Activated T-helper 1 cell treated with Interleukin-2 at 50 U/mL for 16 hours (primary cell): ENCODE results near the gene NOXA1.
"Not testable (repeated sequence)": the region's sequence is repeated elsewhere in the genome, so short reads cannot be mapped to it uniquely, and the experiment has no call there.

Experiments
- DNase-seq: peaks from one replicate; pipeline ENCODE4 v3.0.0-alpha.2; 2020; ENCODE audit warnings: low read depth

NOXA1 gene, protein sequence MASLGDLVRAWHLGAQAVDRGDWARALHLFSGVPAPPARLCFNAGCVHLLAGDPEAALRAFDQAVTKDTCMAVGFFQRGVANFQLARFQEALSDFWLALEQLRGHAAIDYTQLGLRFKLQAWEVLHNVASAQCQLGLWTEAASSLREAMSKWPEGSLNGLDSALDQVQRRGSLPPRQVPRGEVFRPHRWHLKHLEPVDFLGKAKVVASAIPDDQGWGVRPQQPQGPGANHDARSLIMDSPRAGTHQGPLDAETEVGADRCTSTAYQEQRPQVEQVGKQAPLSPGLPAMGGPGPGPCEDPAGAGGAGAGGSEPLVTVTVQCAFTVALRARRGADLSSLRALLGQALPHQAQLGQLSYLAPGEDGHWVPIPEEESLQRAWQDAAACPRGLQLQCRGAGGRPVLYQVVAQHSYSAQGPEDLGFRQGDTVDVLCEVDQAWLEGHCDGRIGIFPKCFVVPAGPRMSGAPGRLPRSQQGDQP

DNA sequence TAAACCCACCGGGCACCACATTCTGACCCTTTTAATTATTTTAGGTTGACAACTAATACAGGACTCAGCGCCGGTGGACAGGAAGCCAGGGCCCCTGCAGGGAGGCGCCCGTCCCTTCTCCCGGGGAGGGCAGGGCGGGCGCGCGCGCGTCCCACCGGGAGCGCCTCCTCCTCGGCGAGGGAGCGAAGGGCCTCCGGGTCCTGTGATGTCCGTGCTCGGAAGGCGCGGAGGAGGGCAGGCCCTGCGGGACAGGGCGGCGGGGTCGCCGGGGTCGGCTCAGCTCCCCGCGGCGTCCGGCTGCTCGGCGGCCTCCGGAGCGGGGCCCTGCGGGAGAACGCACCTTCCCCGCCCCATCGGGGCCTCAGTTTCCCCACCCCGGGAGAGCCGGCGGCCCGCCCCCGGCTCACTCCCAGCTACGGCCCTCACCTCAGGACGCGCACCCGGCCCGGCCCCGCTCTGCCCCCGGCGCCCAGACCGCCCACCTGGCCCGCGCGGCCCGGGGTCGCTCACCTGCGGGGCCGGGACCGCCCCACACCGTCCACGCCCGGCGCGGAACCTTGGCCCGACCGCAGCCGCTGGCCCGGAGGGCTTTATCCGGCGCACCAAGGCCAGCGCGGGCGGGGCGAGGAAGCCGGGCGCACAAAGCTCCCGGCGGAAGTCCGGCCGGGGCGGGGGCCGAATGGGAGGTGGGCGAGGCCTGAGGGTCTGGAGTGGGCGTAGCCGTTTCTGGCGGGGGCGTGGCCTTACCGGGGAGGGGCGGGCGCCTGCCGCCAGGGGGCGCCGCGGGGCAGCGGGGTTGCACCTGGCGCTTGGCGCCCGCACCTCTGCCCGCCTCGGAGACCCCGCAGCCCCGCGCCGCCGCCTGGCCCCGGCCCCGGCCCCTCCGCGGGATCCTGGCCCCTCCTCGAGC, at the start of gene NOXA1, which contains the start of gene EXD3:
Gene NOXA1 (plus strand): TSS at position 790 of the 910 bp plus-strand sequence. CDS start 137 bp downstream, outside the sequence.
Gene EXD3 (minus strand): TSS at position 559 of the 910 bp plus-strand sequence. CDS start 27,805 bp downstream, outside the sequence.
- DNase-seq, result peak; percentile 94

DNA sequence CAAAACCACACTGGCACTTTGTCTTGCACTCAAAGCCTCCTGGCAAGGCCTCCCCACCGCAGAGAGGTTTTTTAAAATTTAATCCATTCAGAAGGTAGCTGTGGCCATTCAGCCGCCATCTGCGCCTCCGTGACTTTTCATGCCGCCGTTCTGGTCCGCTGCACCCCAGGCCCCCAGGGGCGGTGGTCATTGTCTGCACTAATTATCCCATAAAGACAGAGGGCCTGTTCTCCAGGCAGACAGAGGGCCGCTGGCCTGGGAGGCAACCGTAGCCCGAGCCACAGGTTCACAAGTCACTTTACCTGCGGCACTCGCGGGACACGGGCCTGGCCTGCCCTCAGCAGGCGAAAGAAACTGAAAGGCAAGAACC, 49.6 kb upstream of the NOXA1 start:
- no peak for DNase-seq

DNA sequence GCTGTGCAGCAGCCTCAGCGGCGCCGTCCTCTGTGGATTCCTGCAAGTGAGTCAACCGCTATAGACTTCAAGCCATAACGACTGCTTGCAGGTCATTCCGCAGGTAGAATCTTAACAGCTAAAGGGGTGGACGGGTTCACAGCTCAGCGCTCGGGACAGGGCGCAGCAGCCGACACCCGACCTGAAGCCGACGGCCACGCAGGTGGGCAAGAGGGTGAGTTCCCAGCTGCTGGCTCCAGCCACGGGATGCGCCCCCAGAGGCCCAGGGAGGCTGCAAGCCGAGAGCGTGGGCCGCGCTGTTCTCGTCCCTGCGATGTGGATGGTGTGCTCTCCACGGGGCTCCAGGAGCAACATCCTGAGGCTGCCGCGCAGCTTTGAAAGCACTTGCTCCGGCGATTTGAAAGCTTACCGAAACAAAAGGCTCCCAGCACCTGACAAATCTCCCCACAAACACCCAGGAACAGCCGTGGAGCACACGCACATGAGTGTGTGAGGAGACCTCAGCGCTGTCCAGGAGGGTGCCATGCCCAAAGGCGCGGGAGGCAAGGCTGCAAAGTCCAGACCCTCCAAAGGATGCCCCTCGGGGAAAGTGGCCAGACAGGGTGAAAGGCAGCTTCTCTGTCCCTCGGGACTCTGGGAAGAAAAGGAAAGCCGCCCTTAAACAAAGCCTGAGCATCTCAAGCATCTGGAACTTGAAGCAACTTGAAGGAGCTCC, 48.9 kb upstream of the NOXA1 start:
- no peak for DNase-seq

DNA sequence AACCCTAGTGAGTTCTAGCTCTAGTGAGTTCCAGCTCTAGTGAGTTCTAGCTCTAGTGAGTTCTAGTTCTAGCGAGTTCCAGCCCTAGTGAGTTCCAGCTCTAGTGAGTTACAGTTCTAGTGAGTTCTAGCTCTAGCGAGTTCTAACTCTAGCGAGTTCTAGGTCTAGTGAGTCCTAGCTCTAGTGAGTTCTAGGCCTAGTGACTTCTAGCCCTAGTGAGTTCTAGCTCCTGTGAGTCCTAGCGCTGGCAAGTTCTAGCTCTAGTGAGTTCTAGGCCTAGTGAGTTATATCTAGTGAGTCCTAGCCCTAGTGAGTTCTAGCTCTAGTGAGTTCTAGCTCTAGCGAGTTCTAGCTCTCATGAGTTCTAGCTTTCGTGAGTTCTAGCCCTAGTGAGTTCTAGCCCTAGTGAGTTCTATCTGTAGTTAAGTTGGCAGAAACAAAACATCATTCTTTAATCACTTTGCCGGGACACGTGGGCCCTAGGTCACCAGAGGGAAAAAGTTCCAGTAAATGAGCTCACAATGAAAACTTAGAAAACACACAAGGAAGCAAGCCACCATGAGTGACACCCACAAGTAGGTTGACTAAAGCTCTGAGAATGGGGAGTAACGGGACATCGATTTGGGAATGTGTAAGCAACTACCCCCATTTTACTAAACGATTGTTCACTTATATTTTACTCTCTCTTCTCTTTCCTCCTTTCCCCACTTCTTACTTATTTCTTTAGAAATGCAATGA, 47.7 kb upstream of the NOXA1 start:
- DNase-seq, result no peak

DNA sequence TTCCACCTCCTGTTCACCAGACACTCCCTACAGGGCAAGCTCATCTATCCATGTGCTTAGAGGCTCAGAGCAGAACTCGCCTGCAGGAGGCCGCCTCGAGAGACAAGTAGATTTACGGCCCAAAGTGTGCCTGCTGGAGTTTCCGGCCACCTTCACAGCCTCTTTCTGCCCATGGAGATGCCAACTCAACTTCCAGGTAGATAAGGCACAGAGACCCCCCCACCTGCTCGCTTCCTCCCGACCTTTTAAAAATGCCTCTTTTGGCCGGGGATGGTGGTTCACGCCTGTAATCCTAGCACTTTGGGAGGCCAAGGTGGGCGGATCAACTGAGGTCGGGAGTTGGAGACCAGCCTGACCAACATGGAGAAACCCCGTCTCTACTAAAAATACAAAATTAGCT, 46.8 kb upstream of the NOXA1 start:
- DNase-seq, result no peak

DNA sequence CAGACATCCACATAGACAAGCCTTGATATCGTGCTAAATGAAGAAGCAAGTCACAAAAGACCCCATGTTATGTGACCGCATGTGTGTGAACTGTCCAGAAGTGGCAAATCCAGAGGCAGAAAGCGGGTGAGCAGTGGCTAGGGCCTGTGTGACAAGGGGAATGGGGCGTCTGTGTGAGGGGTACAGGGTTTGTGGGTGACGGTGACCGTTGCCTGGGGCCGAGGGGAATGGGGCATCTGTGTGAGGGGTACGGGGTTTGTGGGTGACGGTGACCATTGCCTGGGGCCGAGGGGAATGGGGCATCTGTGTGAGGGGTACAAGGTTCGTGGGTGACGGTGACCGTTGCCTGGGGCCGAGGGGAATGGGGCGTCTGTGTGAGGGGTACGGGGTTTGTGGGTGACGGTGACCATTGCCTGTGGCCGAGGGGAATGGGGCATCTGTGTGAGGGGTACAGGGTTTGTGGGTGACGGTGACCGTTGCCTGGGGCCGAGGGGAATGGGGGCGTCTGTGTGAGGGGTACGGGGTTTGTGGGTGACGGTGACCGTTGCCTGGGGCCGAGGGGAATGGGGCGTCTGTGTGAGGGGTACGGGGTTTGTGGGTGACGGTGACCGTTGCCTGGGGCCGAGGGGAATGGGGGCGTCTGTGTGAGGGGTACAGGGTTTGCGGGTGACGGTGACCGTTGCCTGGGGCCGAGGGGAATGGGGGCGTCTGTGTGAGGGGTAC, 44.3 kb upstream of the NOXA1 start:
- DNase-seq, result not testable (repeated sequence)

DNA sequence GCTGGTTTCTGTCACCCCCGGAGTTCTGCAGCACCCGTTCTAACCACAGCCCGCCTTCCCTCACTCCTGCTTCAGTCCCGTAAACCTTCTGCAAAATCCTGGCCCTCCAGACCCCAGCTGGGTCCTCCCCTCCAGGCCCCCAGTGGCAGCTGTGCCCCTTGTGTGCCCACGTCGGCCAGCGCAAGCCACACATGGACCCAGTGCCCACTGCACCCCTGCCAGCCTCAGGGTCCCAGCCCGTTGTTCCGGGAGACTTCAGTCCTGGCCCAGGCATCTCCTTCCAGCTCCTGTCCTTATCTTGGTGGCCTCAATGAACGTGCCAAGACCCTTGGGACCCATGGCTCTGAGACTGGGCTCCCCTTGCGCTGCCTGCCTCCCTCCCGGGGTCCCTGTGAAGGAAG, 43.4 kb upstream of the NOXA1 start:
- DNase-seq, result no peak

DNA sequence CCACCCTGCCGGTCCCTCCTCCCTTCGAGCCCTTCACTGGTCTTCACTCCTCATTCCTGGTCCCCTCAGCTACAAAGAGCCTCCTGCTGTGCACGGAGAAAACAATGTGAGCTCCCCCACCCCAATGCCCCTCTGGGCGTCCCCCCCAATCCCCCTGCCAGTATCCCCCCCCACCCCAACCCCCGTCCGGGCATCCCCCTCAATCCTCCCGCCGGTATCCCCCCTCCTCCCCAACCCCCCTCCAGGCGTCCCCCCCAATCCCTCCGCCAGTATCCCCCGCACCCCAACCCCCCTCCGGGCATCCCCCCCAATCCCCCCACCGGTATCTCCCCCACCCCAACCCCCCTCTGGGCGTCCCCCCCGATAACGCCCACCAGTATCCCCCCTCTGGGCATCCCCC, 43.0 kb upstream of the NOXA1 start:
- DNase-seq, result no peak

DNA sequence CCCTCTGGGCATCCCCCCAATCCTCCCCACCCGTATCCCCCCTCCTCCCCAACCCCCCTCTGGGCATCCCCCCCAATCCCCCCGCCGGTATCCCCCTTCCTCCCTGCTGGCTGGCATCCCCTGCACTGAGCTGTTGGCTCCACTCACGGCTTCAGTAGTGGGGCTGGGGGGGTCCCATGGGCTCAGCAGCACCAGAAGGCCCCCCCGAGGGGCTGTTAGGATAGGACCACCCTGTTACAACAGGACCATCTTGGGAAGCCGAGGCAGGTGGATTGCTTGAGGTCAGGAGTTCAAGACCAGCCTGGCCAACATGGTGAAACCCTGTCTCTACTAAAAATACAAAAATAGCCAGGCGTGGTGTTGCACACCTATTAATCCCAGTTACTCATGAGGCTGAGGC, 42.6 kb upstream of the NOXA1 start:
- DNase-seq, result no peak

DNA sequence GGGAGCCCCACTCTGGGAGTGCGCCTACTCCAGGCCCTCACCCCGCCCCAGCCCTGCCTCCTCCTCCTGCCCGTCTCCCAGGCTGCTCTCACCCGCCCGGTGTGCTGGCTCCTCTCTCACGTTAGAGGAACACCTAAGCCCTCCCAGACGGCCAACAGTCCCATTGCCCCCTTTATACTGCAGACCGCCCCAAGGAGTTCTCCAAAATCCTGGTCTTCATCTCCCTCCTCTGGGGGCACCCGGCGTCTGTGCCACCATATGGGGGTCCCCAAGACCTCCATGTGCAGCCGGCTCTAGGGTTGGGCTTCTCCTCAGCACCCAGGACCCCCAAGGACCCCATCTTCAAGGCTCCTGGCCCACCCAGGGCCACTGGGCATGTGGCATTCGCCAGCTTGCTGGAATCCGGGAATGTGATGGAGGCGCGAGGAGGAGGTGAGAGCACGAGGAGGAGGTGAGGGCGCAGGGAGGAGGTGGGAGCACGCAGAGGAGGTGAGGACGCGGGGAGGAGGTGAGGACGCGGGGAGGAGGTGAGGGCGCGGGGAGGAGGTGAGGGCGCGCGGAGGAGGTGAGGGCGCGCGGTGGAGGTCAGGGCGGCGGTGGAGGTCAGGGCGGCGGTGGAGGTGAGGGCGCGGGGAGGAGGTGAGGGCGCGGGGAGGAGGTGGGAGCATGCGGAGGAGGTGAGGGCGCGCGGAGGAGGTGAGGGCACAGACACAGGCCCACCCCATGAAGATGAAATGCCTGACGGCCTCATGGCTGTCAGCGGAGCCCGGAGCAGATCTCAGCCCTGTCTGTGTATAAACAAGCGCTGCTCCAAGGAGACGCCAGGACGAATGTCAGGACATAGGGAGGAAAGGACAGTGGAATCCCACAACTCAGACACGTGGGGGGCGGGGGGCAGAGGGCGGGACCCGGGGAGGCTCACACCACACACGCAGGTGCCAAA, 41.4 kb upstream of the NOXA1 start:
- DNase-seq, result no peak

DNA sequence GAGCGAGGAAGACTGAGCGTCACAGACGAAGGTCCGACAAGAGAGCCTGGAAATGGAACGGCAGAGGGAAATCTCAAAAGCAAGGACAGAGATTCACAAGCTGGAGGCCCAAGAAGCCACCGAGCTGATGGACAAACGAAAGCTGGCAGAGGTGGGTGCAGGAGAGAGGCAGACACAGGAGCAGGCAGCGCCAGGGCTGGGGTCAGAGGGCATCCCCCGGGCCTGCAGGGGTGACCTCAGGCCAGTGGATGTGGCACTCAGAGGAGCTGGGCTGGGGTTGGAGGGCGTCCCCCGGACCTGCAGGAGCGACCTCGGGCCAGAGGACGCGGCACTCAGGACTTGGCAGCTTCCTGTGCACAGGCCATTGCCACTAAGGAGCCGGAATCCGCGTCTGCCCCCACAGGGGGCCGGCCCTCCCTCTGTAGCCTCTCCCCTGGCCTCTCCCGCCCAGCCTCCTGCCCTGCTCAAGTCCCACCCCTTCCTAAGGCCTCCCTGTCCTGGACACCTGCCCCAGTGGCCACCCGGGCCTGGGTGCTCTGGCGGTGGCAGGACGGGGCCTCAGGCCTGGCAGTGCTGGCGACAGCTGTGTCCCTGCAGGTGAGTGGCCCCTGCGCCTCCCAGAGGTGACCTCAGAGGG, 40.6 kb upstream of the NOXA1 start:
- DNase-seq, result no peak

DNA sequence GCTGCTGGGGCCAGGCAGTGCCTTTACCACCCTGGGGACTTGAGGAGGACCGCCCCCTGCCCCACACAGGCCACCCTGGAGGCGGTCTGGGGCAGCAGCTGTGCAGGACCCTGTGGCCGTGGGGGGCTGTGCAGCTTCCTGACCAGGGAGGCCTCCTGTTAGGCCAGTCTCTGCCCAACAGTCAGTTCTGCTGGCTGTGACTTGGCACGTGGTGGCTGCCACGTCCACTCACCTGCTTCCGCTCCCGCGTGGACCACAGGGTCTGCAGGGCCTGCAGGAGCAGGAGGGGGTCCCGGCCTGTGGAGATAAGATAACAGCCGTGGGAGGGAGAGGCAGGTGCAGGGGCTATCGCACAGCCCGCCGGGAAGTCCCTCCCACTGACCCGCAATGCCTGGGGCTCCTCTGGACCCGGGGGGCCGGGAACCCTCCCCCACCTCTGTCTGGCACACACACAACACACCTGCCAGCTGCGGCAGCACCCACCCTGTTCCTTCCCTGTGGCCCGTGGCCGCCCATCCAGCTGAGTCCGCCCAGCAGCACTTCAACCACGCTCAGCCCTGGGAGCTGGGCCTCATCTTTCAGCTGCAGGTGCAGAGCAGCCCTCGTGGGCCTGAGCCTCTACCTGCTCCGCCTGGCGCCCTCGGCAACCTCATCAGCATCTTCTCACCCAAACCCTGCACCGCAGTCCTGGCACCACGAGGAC, 40.0 kb upstream of the NOXA1 start:
- DNase-seq, result no peak

DNA sequence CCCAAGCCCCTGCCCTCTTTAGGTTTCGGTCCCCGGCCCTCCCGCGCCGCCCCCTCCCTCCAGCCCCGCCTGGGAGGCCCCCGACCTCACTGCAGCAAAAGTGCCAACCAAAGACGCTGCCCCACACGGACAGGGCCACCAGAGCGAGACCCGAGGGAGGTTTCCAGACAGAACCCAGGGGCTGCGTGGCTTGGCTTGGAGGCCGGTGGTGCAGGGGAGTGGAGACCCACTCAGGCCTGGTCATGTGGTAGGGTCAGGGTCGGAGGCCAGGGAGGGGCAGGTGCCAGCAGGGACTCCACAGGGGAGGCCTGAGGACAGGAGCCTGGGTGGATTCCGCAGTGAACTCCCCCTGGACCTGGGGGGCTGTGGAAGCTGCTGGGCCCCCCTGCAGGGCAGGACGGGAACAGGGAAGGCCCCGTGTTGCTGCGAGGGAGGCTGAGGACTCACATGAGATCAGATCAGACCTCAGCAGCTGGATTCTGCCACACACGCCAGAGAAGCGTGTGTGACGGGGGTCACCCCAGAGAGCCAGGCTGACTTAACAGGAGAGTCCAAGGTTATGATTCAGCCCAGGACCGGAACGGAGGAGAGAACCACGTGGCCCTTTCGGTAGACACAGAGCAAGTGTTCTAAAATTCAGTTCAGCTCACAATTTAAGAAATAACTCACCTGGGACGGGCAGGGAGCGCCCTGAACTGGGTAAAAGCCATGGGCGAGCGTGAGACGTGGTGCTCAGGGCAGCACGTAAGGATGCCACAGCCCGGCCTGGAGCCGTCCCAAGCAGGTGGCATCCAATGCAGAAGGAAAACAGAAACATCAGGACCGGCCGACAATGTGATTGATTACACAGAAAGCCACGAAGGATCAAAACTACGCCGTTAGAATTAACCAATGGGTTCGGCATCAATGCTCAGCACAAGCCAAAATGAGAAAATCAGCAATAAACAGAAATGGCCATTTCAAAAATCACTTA, 39.1 kb upstream of the NOXA1 start:
- no peak for DNase-seq

DNA sequence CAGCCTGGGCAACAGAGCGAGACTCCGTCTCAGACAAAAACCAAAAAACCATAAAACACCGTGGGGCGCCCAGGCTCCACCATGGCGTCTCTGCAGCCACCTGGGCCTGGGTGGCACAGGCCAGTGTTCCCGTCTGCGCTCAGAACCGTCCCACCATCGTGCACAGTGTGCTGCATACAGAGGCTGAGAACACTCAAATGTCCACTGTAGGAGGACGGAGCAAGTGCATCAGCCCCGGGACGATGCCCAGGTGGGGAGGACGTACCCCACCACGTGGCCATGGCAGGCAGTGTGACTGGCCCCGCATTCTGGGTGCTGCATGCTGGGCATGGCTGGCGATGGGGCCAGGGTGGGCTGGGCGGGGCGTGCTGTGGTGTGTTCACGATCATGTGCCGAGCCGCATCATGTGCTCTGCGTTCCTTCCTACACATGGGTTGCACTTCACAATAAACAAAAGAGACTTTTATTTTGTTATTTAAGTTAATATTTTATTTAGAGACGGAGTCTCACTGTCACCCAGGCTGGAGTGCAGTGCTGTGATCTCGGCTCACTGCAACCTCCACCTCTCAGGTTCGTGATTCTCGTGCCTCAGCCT, 38.0 kb upstream of the NOXA1 start:
- DNase-seq, result no peak

DNA sequence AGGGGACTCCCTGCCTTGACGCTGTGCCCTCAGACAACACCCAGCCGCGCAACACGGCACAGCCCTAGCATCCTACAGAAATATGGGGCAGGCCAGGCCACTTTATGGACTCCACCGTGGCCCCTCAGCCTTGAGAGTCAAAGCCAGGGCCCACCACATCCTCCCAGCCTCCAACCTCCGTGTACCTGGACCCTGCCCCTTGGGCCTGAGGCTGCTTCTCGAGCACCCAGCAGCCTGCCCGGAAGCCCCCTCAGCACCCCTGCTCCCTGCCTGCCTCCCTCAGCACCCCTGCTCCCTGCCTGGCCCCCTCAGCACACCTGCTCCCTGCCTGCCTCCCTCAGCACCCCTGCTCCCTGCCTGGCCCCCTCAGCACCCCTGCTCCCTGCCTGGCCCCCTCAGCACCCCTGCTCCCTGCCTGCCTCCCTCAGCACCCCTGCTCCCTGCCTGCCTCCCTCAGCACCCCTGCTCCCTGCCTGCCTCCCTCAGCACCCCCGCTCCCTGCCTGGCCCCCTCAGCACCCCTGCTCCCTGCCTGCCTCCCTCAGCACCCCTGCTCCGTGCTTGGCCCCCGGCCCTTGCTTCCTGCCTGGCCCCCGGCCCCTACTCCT, 36.6 kb upstream of the NOXA1 start:
- DNase-seq, result not testable (repeated sequence)

DNA sequence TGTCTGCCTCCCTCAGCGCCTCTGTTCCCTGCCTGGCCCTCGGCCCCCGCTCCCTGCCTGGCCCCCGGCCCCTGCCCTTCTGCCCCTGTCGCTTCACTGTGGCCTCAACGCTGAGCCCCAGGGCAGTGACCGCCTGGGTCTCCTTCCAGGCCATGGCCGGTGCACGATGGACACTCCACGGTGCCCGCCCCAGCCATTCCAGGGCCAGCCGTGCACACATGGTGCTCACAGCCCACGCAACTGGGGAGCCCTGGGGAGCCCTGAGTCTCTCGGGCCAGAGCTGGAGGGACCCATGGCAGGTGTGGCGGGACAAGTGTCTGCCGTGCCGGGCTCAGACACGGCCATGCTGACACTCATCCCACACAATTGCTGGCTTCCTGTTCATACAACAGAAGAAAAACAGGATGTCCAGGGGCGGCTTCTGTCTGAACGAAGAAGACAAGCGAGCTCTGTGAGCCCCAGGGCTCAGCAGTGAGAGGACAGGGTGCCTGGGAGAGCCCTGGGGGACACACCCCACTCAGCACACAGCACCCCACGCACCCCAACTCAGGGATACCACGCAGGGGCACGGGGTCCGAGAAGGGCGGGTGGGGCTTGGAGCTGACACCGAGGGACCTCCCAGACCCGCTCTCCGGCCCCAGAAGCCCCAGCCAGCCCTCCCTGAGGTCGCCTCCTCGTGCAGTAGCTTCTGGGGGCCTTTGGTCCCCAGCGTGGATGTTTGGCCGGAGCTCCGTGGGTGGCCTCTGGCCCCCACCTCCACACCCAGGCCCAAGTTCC, 35.9 kb upstream of the NOXA1 start:
- peak; percentile 56 for DNase-seq
